GM19452 (cell line): ENCODE data around the gene MIS12.

ENCODE experiments used
- ATAC-seq: cut with Tn5 transposase; IDR thresholded peaks from one replicate; pipeline ENCODE4 v1.9.1; 2021; ENCODE audit not compliant: unreplicated experiment

Gene MIS12, protein sequence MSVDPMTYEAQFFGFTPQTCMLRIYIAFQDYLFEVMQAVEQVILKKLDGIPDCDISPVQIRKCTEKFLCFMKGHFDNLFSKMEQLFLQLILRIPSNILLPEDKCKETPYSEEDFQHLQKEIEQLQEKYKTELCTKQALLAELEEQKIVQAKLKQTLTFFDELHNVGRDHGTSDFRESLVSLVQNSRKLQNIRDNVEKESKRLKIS

DNA sequence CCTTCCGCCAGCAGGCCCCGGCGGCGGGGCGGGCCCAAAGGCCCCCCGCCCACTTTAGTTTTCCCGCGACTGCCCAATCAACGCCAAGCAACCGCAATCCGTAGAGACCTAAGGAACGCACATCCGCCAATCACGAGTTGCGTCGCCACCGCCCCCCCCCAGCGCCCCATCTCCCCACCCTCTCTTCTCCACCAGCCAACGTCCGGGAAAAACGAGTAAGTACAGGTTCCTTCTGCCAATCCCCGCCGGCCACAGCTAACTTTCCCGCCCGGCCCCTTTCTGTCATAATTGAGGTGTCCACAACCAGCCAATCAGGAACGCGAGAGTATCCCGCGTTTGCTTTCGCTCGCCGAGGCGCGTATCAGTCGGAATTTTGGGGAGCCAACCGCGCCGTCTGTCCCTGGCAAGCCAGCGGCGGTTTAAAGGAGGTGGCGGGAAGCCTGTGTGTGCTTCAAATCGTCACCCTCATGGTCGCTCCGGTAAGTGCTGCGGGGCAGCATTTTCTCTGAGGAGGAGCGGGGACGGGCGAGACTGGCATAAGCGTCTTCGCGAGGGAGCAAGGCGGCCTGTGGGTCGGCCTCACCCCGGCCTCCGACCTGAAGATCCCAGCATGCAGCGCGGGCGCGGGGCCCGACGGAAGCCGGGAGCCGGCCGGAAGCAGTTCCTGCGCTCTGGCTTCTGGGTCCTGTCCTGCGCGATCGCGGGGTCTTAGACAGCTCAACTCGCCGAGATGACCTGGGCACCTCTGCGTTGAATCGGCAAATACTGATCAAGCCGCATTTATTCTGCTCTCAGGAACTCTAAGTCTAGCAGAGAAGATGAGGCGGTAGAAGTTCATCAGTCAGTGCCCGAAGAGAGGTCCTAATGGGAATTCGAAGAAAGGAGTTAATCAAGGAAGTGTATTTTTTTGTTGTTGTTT lies at the start of gene MIS12:
TSS of gene MIS12 (plus strand) at position 361 of the 919 bp plus-strand sequence. CDS start 2,297 bp downstream, outside the sequence.
- ATAC-seq: peak; percentile 82

DNA sequence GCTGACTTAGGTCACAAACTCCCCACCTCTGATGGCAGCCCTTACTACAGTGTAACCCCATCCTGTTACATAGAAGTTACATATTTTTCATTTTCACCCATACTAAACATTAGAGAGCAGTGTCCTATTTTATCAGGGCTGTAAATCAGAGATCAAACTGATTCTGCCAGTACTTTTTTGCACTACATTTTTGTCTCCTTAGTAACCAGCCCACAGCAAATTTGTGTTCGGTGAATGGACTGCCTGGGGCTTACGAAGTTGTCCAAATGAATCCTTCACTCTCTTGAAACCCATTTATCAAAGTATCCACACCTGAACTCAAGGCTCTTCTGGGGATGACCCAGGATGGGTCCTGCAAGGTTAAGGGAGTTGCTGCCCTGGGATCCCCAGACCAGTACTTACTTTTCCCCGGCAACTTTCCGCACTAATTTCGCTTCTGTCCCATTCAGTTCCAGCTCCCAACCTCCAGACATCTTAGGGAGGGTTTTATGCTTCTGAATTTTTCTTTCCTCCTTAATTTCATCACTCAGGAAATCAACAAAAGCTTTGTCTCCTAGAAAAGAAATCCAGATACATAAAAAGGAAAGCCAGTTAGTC lies 48.5 kb upstream of the MIS12 start:
- no peak for ATAC-seq

DNA sequence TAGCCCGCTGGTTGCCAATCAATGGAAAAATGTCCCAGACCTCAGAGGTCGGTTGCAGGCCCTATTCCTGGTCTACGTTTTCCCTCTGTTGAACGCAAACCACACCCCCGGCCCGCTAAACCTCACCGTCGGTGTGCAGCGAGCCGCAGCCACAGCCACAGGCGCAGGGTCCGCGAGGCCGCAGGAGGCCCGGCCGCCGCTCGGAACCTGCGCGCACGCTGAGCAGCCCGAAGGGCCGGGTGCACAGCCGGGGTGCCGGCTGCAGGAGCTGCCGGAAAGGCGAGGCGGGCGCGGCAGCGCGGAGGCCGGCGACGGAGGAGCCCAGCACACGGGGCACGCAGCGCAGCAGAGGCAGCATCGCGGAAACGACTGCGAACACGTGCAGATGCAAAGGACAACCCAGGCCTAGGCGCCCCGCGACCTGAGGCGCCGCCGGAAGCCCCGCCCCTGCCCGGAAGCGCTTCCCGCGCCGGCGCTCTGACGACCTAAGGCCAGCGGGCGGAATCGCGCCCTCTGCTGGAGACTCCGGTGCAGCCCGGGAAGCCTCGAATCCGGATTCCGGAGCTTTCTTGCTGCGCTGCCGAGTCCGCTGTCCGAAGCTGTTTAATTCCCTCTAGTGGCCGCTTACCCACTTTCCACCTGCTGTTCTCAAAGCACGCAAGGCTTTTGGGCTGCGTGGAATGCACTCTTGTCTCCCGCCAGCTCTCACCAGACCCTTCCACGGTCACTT lies 47.5 kb upstream of the MIS12 start, which contains the start of gene C1QBP:
TSS of gene C1QBP (minus strand) at position 440 of the 730 bp plus-strand sequence. CDS start at position 358, 82 bp downstream.
- ATAC-seq: peak; percentile 79

DNA sequence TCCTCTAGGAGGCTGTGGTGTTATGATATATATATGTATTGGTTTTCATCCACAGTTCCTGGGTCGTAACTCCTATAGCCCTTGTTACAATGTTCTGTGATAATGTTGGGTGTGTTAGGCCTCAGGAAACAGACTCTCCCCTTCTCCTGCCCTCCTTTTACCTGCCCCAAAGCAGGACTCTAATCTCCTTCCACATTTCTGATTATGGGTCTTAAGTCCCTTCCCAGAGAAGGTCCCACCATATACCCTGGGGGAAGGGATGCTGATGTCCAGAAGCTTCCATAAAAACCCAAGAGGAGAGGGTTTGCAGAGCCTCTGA lies 47.0 kb upstream of the MIS12 start:
- no peak for ATAC-seq

DNA sequence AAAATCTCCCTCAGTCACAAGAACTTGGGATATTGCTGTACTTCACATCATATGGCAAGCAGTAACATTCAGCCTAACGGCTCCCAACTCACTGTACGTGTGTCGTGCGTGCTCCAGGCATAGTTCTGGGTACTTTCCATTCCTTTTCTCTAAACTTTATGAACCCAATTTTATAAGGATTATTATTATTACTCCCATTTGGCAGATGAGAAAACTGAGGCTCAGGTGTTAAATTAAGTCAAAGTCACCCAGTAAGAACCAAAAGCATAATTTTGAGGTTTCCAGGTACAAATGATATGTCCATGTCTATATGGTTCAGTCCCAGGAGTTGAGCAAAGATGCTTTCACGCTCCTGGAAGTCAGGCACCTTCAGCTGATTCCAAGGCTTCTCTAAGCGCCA lies 42.6 kb upstream of the MIS12 start:
- ATAC-seq: no peak

DNA sequence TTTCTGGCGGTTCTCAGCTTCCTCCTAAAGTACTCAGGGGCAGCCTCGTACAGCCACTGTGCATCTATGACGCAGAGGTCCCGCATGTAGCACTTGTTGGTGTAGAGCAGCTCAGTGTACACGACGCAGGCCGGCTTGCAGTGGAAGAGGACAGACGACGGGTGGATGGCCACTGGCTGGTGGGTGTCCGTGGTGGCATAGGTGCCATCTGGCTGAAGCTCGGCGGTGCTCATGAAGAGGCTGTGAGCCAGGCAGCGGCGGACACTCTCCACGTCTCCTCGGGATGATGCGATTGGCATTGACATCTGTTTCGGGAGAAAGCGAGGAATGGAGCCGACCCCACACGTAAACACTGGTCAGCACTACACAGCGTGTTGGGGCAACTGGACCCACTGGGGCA lies 42.2 kb upstream of the MIS12 start:
- ATAC-seq: no peak

DNA sequence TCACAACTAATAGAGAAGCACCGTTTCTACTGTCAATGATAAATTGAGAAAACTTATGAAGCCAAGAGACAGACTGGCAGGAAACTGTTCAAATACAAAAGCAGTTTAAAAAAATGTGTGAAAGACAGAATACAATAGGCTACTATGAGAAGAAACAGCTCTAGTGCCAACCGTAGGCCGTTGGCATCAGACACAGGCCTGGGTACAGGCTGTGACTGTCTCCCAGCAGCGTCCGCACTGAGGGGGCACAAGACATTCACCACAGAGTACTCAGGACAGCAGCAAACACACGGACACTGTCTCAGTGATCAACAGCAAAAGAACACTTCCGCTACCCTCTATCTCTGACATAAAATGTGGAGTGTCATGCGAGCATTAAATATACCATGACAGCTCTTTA lies 39.6 kb upstream of the MIS12 start:
- ATAC-seq: no peak

DNA sequence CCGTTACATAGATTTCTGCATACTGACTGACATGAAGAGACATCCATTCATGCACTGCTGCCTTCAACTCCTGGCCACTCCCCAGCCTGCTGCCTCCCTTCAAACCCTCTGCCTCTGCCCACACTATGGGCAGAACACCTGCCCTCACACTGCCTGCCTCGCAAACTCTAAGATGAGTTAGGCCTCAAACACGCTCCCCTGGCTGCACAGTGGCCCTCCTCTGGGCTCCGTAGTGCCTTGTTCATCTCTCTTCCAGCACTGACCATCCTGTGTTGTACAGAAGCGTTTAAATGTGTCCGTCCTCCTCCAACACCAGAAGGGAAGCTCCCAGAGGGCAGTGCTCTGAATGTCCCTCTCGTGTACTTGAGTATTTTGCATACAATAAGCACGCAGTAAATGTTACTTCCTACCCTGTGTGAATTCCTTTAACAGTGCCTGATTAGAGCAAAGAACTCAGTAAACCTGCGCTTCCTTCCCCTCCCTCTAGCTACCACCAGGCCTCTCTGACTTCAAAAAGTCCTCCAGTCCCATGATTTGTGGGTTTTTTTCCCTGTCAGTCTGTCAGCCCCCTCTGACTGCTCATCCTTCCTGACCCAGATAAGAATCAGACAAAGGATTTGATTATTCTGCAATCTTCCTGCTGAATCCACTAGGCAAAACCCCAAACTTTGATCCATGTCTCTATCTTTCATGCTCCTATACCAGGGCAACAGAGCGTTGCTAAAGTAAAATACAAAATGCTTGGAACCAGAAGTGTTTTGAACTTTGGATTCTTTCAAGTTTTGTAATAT lies 21.5 kb upstream of the MIS12 start:
- no peak for ATAC-seq

DNA sequence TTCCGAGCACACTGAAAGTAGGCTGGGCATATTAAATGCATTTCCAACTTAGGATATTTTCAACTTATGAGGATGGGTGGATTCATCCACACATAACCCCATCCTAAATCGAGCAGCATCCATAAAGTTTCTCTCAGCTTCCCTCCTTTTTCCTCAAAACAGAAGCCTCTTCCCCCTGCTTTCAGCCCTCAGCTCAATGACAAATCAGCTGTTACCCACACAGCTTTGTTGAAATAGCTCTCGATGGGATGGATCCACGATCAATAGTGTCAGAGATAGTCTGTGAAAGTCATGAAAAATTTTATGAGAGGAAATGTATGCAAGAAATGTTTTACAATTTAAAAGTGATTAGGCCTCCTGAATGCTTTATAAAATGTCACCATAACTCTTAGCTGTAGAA lies 20.1 kb upstream of the MIS12 start:
- ATAC-seq: no peak

DNA sequence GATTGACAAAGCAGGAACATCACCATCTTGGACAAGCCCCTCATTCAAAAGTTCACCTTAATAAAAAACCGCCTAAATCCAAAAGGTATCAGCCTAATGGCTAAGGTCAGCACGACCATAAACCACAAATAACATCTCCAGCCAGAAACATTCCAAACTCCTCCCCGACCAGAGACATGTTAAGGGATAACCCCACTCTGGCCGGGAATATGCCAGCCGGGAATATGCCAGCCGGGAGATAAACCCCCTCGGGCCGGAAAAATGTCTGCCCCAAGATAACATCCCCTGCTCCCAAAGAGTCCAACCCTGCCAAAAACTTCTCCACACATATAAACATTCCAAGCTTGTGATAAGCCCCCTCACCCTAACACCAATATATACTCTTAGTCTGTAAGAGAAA lies 18.9 kb upstream of the MIS12 start:
- no peak for ATAC-seq

DNA sequence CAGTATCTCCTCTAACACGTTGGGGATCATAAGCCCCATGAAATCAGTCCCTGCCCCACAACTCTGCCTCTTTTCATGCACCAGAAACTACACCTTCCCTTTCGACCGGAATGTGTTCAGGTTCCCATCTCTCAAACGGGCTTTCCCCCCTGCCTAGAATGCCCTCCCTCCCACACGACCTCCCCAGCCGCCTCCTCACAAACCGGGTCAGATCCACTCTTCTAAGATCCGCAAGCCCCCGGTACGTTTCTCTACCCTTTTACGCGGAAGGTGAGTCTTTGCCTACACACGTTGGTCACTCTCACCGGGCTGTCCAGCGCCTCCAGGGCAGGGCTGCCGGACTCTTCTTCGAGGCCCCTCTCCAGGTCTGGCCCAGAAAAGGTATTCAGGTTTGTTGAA lies 18.3 kb upstream of the MIS12 start:
- ATAC-seq: no peak

DNA sequence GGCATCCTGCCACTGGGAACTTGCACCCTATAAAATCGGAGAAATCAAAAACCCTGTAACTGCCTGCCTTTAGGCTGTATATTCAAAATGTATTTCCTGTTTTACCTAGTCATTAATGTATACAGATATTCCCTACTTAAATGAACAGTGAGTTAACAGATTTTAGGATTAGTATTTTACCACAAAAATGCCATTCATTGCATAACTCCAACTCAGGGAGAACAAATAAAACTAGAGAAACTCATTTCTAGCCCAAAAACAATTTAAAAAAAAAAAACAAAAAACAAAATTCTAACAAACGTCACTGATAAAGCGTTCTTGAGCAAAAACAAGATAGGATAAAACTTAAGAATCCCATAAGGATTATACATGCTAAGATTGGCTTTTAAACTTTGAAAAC lies 13.9 kb upstream of the MIS12 start:
- ATAC-seq: no peak

DNA sequence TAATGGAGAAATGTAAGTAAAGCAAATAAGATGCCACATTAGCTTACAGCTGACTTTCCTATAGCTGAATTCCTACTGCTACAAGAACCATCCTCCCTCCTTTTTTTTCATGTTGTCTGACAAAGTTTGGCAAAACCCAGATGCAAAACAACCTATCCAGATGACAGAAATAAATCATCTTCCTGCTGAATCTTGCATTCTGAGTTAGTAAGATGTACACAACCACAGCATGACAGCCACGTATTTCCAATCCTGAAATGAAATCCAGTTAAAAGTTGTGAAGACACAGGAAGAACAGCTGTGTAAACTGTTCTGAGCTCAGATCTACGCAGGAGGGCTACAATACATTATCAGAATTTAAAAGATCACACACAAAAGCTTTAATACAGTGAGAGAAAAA lies 12.5 kb upstream of the MIS12 start:
- no peak for ATAC-seq

DNA sequence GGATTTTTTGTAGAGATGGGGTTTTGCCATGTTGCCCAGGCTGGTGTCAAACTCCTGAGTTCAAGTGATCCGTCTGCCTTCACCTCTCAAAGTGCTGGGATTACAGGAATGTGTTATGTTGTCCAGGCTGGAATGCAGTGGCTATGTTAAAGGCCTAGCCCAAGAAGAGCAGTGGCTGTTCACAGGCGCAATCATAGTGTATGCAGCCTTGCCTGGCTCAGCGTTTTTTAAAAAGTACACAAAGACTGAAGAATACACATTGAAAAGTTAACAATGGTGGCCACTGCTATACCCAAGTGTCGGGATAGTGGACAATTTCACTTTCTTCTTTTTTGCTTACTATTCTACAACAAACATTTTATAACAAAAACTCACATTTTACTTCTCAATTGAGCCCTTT lies 7.4 kb upstream of the MIS12 start:
- ATAC-seq: no peak

DNA sequence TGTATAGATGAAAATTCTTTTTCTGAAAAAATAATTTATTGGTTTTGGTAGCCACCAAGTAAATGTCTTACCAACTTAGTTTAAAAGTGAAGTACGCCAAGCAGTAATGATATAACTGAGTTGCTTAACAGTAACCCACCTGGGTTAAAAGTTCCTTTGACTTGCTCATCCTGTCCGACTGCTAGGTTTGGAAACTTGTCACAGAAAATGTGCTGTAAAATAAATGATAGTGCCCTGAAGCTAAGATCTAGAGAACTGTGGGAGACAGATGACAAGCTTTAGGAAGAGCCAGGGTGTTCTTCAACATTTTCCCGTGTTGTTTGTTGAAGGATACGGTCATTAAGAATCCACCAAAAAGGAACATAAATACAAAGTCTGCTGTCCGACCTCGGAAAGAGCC lies 5.4 kb upstream of the MIS12 start:
- ATAC-seq: no peak

DNA sequence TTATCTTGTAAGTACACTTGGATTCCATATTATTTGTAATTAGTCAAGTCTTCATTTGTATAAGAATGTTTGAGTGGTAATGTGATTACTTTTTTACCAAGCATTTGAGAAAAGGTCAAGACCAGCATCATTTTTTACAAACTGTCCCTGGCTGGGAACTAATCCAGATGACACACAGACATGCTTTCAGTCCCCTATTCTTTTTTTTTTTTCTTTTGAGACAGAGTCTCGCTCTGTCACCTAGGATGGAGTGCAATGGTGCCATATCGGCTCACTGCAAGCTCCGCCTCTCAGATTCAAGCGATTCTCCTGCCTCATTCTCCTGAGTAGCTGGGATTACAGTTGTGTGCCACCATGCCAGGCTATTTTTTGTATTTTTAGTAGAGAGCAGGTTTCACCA lies 4.9 kb upstream of the MIS12 start:
- no peak for ATAC-seq

DNA sequence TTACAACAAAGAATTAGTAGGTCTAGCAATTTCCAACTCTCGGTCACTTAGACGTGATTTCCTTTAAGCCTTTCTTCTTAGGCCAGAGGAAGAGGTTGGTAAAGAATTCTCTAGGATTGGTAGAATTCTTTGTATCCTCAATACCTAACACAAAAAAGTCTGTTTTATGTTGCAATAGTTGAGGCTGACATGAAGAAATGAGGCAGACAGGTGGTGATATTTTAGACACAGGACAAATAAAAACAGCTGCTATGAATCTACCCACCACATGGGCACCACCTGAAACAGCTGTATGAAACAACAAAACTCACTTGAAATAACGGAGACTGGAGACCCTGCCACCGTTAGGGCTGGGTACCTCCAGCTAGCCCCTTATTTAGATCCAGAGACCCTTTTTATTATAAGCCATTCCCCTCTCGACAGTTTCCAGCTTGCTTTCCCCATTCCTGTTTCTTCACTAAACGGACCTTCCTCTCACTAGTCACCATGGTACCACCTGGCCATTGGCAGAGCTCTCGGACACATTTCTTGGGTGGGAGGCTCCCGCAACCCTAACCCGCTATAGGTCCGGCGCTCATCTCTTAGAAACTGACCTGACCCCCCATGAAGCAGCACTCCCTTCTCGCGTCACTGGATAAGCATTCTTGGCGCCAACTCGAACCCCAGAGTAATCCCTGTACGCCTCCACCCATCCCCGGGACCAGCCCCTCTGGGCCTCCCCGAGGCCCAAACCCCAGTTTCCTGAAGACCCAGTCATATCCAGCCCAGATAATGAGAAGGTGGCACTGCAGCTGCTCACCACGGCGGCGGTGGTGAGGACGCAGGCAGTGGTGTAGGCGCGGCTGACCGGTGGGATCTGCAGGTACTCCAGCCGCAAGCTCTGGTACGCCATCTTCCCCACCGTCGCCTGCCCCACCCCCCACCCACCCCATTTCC lies 828 bp upstream of the MIS12 start, which contains the start of gene DERL2:
TSS of gene DERL2 (minus strand) at position 909 of the 936 bp plus-strand sequence. CDS start at position 892, 17 bp downstream.
- peak; percentile 18 for ATAC-seq

DNA sequence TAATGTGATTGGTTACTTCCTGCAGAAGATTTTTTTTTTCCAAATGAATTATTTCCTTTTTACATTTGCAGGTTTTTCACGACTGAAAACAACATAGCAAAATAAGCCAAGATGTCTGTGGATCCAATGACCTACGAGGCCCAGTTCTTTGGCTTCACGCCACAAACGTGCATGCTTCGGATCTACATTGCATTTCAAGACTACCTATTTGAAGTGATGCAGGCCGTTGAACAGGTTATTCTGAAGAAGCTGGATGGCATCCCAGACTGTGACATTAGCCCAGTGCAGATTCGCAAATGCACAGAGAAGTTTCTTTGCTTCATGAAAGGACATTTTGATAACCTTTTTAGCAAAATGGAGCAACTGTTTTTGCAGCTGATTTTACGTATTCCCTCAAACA lies 2.4 kb downstream of the MIS12 start:
- ATAC-seq: no peak

DNA sequence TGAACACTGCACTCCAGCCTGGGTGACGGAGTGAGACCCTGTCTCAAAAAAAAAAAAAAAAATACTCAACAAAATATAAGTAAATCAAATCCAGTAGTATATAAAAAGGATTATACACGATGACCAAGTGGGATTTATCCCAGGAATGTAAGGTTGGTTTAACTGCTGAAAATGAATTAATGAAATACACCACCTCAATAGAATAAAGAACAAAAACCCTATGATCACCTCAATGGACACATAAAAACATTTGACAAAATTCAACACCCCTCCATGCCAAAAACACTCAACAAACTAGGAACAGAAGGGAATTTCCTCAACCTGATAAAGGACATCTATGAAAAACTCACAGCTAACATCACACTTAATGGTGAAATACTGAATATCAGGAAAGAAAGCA lies 6.6 kb downstream of the MIS12 start:
- no peak for ATAC-seq
